K562 (cell line): ENCODE measurements around the gene SERF2. TPM values are rescaled to one million over a fixed set of nuclear protein-coding genes. Genes with fewer than 3 reads are reported as not detected.

Experiments
- ADNP ChIP-seq: fragments of 200-800 bp; sonication (Bioruptor generic); IDR thresholded peaks from 2 replicates; pipeline ENCODE4 v1.6.1; 2016; ENCODE audit warnings: missing genetic modification characterization, missing compliant biosample characterization
- C11orf30 ChIP-seq: fragments of 450-650 bp; IDR thresholded peaks from 2 replicates; pipeline ENCODE4 v1.6.1; 2016; ENCODE audit warnings: low read depth, mild to moderate bottlenecking
- CHD7 ChIP-seq: fragments of 200-600 bp; sonication (generic); IDR thresholded peaks from one replicate; pipeline ENCODE4 v1.6.1; 2012; ENCODE audit warnings: mild to moderate bottlenecking, low read depth, low read length, inconsistent platforms
- DLX4 ChIP-seq: fragments of 250-450 bp; sonication (Bioruptor Pico); IDR thresholded peaks from 2 replicates; pipeline ENCODE4 v1.6.1; 2021; ENCODE audit warnings: mild to moderate bottlenecking
- MED1 ChIP-seq: sonication (generic); formaldehyde crosslinking; IDR thresholded peaks from 2 replicates; pipeline ENCODE4 v1.8.1; 2023; ENCODE audit warnings: missing genetic modification reagents, borderline replicate concordance
- NFE2L1 ChIP-seq: fragments of 450-650 bp; IDR thresholded peaks from 2 replicates; pipeline ENCODE4 v1.6.1; 2016; ENCODE audit warnings: missing genetic modification characterization, low read depth, mild to moderate bottlenecking, missing compliant biosample characterization, moderate library complexity, borderline replicate concordance
- NFRKB ChIP-seq: fragments of 450-650 bp; IDR thresholded peaks from 2 replicates; pipeline ENCODE4 v1.6.1; 2016; ENCODE audit warnings: low read depth
- NFYB ChIP-seq: IDR thresholded peaks from 2 replicates; pipeline ENCODE4 v1.6.1; 2011; ENCODE audit warnings: mild to moderate bottlenecking, moderate library complexity; ENCODE audit not compliant: insufficient read length; ENCODE audit errors: extremely low read depth
- PHTF2 ChIP-seq: fragments of 250-450 bp; sonication (Bioruptor Pico); IDR thresholded peaks from 2 replicates; pipeline ENCODE4 v1.5.0; 2021; ENCODE audit warnings: mild to moderate bottlenecking
- PTBP1 ChIP-seq: fragments of 200-400 bp; formaldehyde crosslinking; IDR thresholded peaks from 2 replicates; pipeline ENCODE4 v1.6.1; 2017; ENCODE audit warnings: low read depth, low read length
- SNIP1 ChIP-seq: fragments of 450-650 bp; IDR thresholded peaks from 2 replicates; pipeline ENCODE4 v1.7.1; 2017; ENCODE audit warnings: low read depth, mild to moderate bottlenecking
- TFE3 ChIP-seq: fragments of 450-650 bp; formaldehyde crosslinking; IDR thresholded peaks from 2 replicates; pipeline ENCODE4 v1.4.0; 2020; ENCODE audit warnings: mild to moderate bottlenecking, mixed read lengths
- ZBTB17 ChIP-seq: fragments of 450-650 bp; formaldehyde crosslinking; IDR thresholded peaks from 2 replicates; pipeline ENCODE4 v1.4.0; 2020; ENCODE audit warnings: mild to moderate bottlenecking
- ZFP1 ChIP-seq: fragments of 450-650 bp; formaldehyde crosslinking; IDR thresholded peaks from 2 replicates; pipeline ENCODE4 v1.4.0; 2020; ENCODE audit warnings: mild to moderate bottlenecking, mixed read lengths
- polyA plus RNA-seq, 8 experiments: library from polyadenylated mRNA; depleted of rRNA in 4 of 8; stranded (reverse) in 5 of 8; unstranded in 3 of 8; fragments of >200 nt; fragmentation: Nextera tagmentation in 2 of 8; fragmentation: Illumina TruSeq in 1 of 8; extraction: Ambion mirVana in 2 of 8; extraction: Trizol in 1 of 8; gene quantifications; 2 replicates each; pipeline versions ENCODE4 v1.2.1 to v1.2.3, GENCODE V29; 2011 to 2014; ENCODE audit warnings: inconsistent platforms in 1 of 8, missing spikeins in 1 of 8
- total RNA-seq, 7 experiments: library from RNA; depleted of rRNA in 6 of 7; stranded (reverse); fragments of >200 nt in 6 of 7; fragmentation: Illumina TruSeq in 2 of 7; extraction: Trizol in 2 of 7; gene quantifications; 2 replicates each; pipeline versions ENCODE4 v1.2.1 to v1.2.3, GENCODE V29; 2011 to 2021; ENCODE audit warnings: low replicate concordance in 1 of 7

The SERF2 gene
- total and polyA plus RNA-seq, 9 of the 15 experiments (the other 6 are each of a cell fraction or from before 2014, with no cell fraction given) = 497 to 3,360 (median 867) TPM

- TF ChIP-seq CHD7 (no peak), ZFP1 (no peak), NFE2L1 (tag) (no peak), PTBP1 (0 out of 2 replicates have a peak, but pooled peaks have one; percentile 25), NFRKB (peak; percentile 84), ADNP (tag) (no peak), C11orf30 (peak; percentile 79), SNIP1 (no peak), PHTF2 (CRISPR knock-in tag) (0 out of 2 replicates have a peak, but pooled peaks have one; percentile 26), NFYB (no peak), DLX4 (no peak), TFE3 (CRISPR knock-in tag) (no peak), ZBTB17 (CRISPR knock-in tag) (no peak), MED1 (CRISPR knock-in tag) (no peak)
These were observed 8.4 kb downstream of the SERF2 start, which contains the start of gene HYPK (continued) for GRCh38 chr15:43800286-43801141.
